ENCODE measurements around the gene DIO3. TPM values are rescaled to one million over a fixed set of nuclear protein-coding genes. Genes with fewer than 3 reads are reported as not detected.

DIO3 gene
- total RNA-seq (ENCODE audit: low replicate concordance), result 4.9 and 16.1 TPM in 2 replicates
- long read RNA-seq, result 0 reads

- Mint-ChIP-seq H3K36me3 (no peaks in the 10 kb centered on the region), H3K27ac (no peak within 1 kb of the TSS), H3K27me3 (peaks cover 71% of the 10 kb centered on the region), H3K4me3 (peak within 1 kb of the TSS; percentile 84), H3K4me1 (ENCODE audit: unreplicated experiment) (peaks cover 15% of the 10 kb centered on the region), H3K9me3 (no peaks in the 10 kb centered on the region)
- no peak for DNase-seq (ENCODE audit: extremely low spot score, unreplicated experiment)
- no peak for TF ChIP-seq CTCF (conservative IDR thresholded peaks at IDR 0.05)
Measured at GRCh38 chr14:101561145-101561896, at the start of gene DIO3. TSS of gene DIO3 (plus strand) at chr14:101561495.

- H3K27me3 Mint-ChIP-seq, result no peaks in the 10 kb centered on the region
- H3K9me3 Mint-ChIP-seq, result peaks cover 6% of the 10 kb centered on the region
- H3K36me3 Mint-ChIP-seq, result no peaks in the 10 kb centered on the region
- H3K4me3 Mint-ChIP-seq, result no peak overlapping the region
- no peaks in the 10 kb centered on the region for H3K4me1 Mint-ChIP-seq (ENCODE audit: unreplicated experiment)
- no peak for TF ChIP-seq CTCF (conservative IDR thresholded peaks at IDR 0.05)
- no peak for DNase-seq (ENCODE audit: extremely low spot score, unreplicated experiment)
- H3K27ac Mint-ChIP-seq, result no peak overlapping the region
Measured at GRCh38 chr14:101511620-101512375, 49.5 kb upstream of the DIO3 start.

GRCh38 chr14:101512376-101512695, 49.0 kb upstream of the DIO3 start:
- H3K4me3 Mint-ChIP-seq, result no peak overlapping the region
- no peak for DNase-seq (ENCODE audit: extremely low spot score, unreplicated experiment)
- H3K4me1 Mint-ChIP-seq (ENCODE audit: unreplicated experiment), result no peaks in the 10 kb centered on the region
- H3K27ac Mint-ChIP-seq, result no peak overlapping the region
- H3K9me3 Mint-ChIP-seq, result peaks cover 6% of the 10 kb centered on the region
- no peak for TF ChIP-seq CTCF (conservative IDR thresholded peaks at IDR 0.05)
- no peaks in the 10 kb centered on the region for H3K36me3 Mint-ChIP-seq
- no peaks in the 10 kb centered on the region for H3K27me3 Mint-ChIP-seq

- no peaks in the 10 kb centered on the region for H3K36me3 Mint-ChIP-seq
- H3K4me1 Mint-ChIP-seq (ENCODE audit: unreplicated experiment), result no peaks in the 10 kb centered on the region
- no peak overlapping the region for H3K4me3 Mint-ChIP-seq
- H3K27ac Mint-ChIP-seq, result no peak overlapping the region
- H3K9me3 Mint-ChIP-seq, result peaks cover 6% of the 10 kb centered on the region
- H3K27me3 Mint-ChIP-seq, result no peaks in the 10 kb centered on the region
- no peak for DNase-seq (ENCODE audit: extremely low spot score, unreplicated experiment)
- TF ChIP-seq CTCF (conservative IDR thresholded peaks at IDR 0.05), result no peak
Measured at GRCh38 chr14:101514136-101514535, 47.2 kb upstream of the DIO3 start.

- no peak for DNase-seq (ENCODE audit: extremely low spot score, unreplicated experiment)
- Mint-ChIP-seq H3K27me3 (no peaks in the 10 kb centered on the region), H3K27ac (no peak overlapping the region)
Measured at GRCh38 chr14:101516401-101516800, 44.9 kb upstream of the DIO3 start.

More at GRCh38 chr14:101516401-101516800, 44.9 kb upstream of the DIO3 start:
- TF ChIP-seq CTCF (conservative IDR thresholded peaks at IDR 0.05), result no peak
- Mint-ChIP-seq H3K4me1 (ENCODE audit: unreplicated experiment) (no peaks in the 10 kb centered on the region), H3K36me3 (no peaks in the 10 kb centered on the region), H3K9me3 (peaks cover 6% of the 10 kb centered on the region), H3K4me3 (no peak overlapping the region)
